Spinal cord (tissue), 10 donors: ENCODE data around the gene MKRN1. TPM values are rescaled to one million over a fixed set of nuclear protein-coding genes. Genes with fewer than 3 reads are reported as not detected.
A peak's percentile ranks its signal among the peaks of the same experiment; 100 is the strongest.
"Not testable (repeated sequence)": the region's sequence is repeated elsewhere in the genome, so short reads cannot be mapped to it uniquely, and the experiment has no call there.

Source experiments
- DNase-seq, 6 donors: peaks; one replicate each; pipeline versions ENCODE4 v3.0.0 to v3.0.0-alpha.2; 2013 to 2015; ENCODE audit warnings: low spot score in 6 of 6, low read depth in 4 of 6
- H3K27ac ChIP-seq: one replicate; pipeline ENCODE4 v1.5.1; 2013; ENCODE audit warnings: low read depth, low read length, control low read depth
- H3K27me3 ChIP-seq: one replicate; pipeline ENCODE4 v1.6.1; 2013; ENCODE audit warnings: low read length; ENCODE audit not compliant: control insufficient read depth, insufficient read depth
- H3K36me3 ChIP-seq: one replicate; pipeline ENCODE4 v1.6.1; 2013; ENCODE audit warnings: low read length; ENCODE audit not compliant: control insufficient read depth, insufficient read depth
- H3K4me1 ChIP-seq: one replicate; pipeline ENCODE4 v1.6.1; 2013; ENCODE audit warnings: low read length; ENCODE audit not compliant: control insufficient read depth, insufficient read depth
- H3K4me3 ChIP-seq: one replicate; pipeline ENCODE4 v1.5.1; 2013; ENCODE audit warnings: low read depth, low read length, control low read depth
- H3K9me3 ChIP-seq: one replicate; pipeline ENCODE4 v1.6.1; 2013; ENCODE audit warnings: low read length; ENCODE audit not compliant: control insufficient read depth, insufficient read depth
- WGBS: methylation state at CpG from one replicate; pipeline ENCODE4 v1.1.5; 2013; ENCODE audit warnings: missing lambda C conversion rate; ENCODE audit not compliant: insufficient coverage; 5-methylcytosine and 5-hydroxymethylcytosine counted together
- polyA plus RNA-seq, 2 donors: library from polyadenylated mRNA; unstranded; fragments of 120-200 nt; gene quantifications; one replicate each; pipeline ENCODE4 v1.2.1, GENCODE V29; 2013; ENCODE audit not compliant: insufficient read length in 2 of 2
- total RNA-seq, 2 donors: library from RNA; depleted of rRNA in 1 of 2; stranded (reverse); fragments of 120-200 nt in 1 of 2; fragments of >200 nt in 1 of 2; gene quantifications; one replicate each; pipeline versions ENCODE4 v1.2.3 to v1.2.4, GENCODE V29; 2013 to 2014
- donor health status: healthy.

MKRN1 gene
- total and polyA plus RNA-seq, 4 donors, result 84.2 to 151 (median 122) TPM

GRCh38 chr7:140418653-140419052 is 60.7 kb downstream of the MKRN1 start:
- Histone ChIP-seq H3K4me1 (no peaks in the 10 kb centered on the region), H3K9me3 (no peaks in the 10 kb centered on the region), H3K36me3 (no peaks in the 10 kb centered on the region), H3K27ac (no peak overlapping the region), H3K27me3 (no peaks in the 10 kb centered on the region), H3K4me3 (no peak overlapping the region)
- DNase-seq, result no peak
- 92% methylated on average over 3 of the region's 4 CpGs for whole genome bisulfite sequencing

- H3K27ac ChIP-seq, H3K36me3 ChIP-seq, H3K9me3 ChIP-seq, DNase-seq, H3K4me1 ChIP-seq, H3K27me3 ChIP-seq, H3K4me3 ChIP-seq: not testable (repeated sequence)
- WGBS, result 76% methylated on average over 2 of the region's 5 CpGs
These were observed 61.2 kb downstream of the MKRN1 start for GRCh38 chr7:140418156-140418472.

GRCh38 chr7:140417456-140418155 is 61.7 kb downstream of the MKRN1 start:
- Histone ChIP-seq H3K36me3 (no peaks in the 10 kb centered on the region), H3K27me3 (no peaks in the 10 kb centered on the region), H3K4me3 (no peak overlapping the region), H3K4me1 (no peaks in the 10 kb centered on the region), H3K27ac (no peak overlapping the region), H3K9me3 (no peaks in the 10 kb centered on the region)
- WGBS, result 69% methylated on average over 8 of the region's 8 CpGs
- no peak for DNase-seq

GRCh38 chr7:140416560-140416959 is 62.7 kb downstream of the MKRN1 start:
- Histone ChIP-seq H3K4me3 (no peak overlapping the region), H3K4me1 (no peaks in the 10 kb centered on the region), H3K27ac (no peak overlapping the region), H3K36me3 (no peaks in the 10 kb centered on the region), H3K9me3 (no peaks in the 10 kb centered on the region), H3K27me3 (no peaks in the 10 kb centered on the region)
- WGBS, result 86% methylated on average over 4 of the region's 8 CpGs
- DNase-seq, result no peak

GRCh38 chr7:140415816-140416215 is 63.5 kb downstream of the MKRN1 start:
- not testable (repeated sequence) for H3K27me3 ChIP-seq, DNase-seq, H3K9me3 ChIP-seq, H3K36me3 ChIP-seq, H3K27ac ChIP-seq, H3K4me3 ChIP-seq, H3K4me1 ChIP-seq
- 93% methylated on average over 7 of the region's 9 CpGs for WGBS

- WGBS, result 100% methylated on average over 1 of the region's 3 CpGs
- DNase-seq, result no peak
- no peaks in the 10 kb centered on the region for H3K36me3 ChIP-seq
- H3K27me3 ChIP-seq, result no peaks in the 10 kb centered on the region
- H3K4me1 ChIP-seq, result no peaks in the 10 kb centered on the region
- H3K4me3 ChIP-seq, result no peak overlapping the region
- H3K27ac ChIP-seq, result no peak overlapping the region
- no peaks in the 10 kb centered on the region for H3K9me3 ChIP-seq
These were observed 63.9 kb downstream of the MKRN1 start for GRCh38 chr7:140415361-140415760.

- H3K27me3 ChIP-seq, result peaks cover 17% of the 10 kb centered on the region
- H3K4me1 ChIP-seq, result peaks cover 6% of the 10 kb centered on the region
- DNase-seq, result no peak
- H3K36me3 ChIP-seq, result no peaks in the 10 kb centered on the region
- WGBS, result 40% methylated on average over 3 of the region's 3 CpGs
- no peak overlapping the region for H3K4me3 ChIP-seq
- no peaks in the 10 kb centered on the region for H3K9me3 ChIP-seq
- no peak overlapping the region for H3K27ac ChIP-seq
These were observed 74.7 kb downstream of the MKRN1 start for GRCh38 chr7:140404565-140405065.

GRCh38 chr7:140403878-140404564 is 75.3 kb downstream of the MKRN1 start, which contains the start of gene RAB19:
Gene RAB19 (plus strand): TSS chr7:140404058. CDS start chr7:140407647, 3,589 bp downstream.
- peaks cover 6% of the 10 kb centered on the region for H3K4me1 ChIP-seq
- 20% methylated on average over 19 of the region's 22 CpGs for WGBS
- H3K9me3 ChIP-seq, result no peaks in the 10 kb centered on the region
- no peaks in the 10 kb centered on the region for H3K36me3 ChIP-seq
- peak within 1 kb of the TSS; percentile 35 for H3K4me3 ChIP-seq
- no peak within 1 kb of the TSS for H3K27ac ChIP-seq
- peaks cover 17% of the 10 kb centered on the region for H3K27me3 ChIP-seq
- DNase-seq, result no peak
